Raji (cell line): Measurements from ENCODE around the gene SEC16A.

Experiments used
- POLR2A ChIP-seq: IDR thresholded peaks from 2 replicates; pipeline ENCODE4 v1.6.1; 2011; ENCODE audit warnings: low read depth, low read length, control low read depth; ENCODE audit not compliant: insufficient read depth

The SEC16A gene

GRCh38 chr9:136472640-136473353, 10.0 kb downstream of the SEC16A start:
- no peak for TF ChIP-seq POLR2A

GRCh38 chr9:136471802-136472487, 10.9 kb downstream of the SEC16A start:
- no peak for TF ChIP-seq POLR2A

GRCh38 chr9:136470792-136471469, 11.9 kb downstream of the SEC16A start:
- no peak for TF ChIP-seq POLR2A

- no peak for TF ChIP-seq POLR2A
These were observed 12.5 kb downstream of the SEC16A start for GRCh38 chr9:136470356-136470755.

- TF ChIP-seq POLR2A: no peak
These were observed 15.1 kb downstream of the SEC16A start for GRCh38 chr9:136467766-136468165.

GRCh38 chr9:136466155-136466541, 16.7 kb downstream of the SEC16A start:
- no peak for TF ChIP-seq POLR2A

- TF ChIP-seq POLR2A: no peak
These were observed 17.2 kb downstream of the SEC16A start for GRCh38 chr9:136465500-136466154.

- TF ChIP-seq POLR2A: no peak
These were observed 18.6 kb downstream of the SEC16A start for GRCh38 chr9:136464241-136464640.

- TF ChIP-seq POLR2A: no peak
These were observed 19.3 kb downstream of the SEC16A start for GRCh38 chr9:136463578-136463977.

GRCh38 chr9:136462664-136463063, 20.2 kb downstream of the SEC16A start:
- TF ChIP-seq POLR2A: no peak

GRCh38 chr9:136460772-136461325, 22.0 kb downstream of the SEC16A start:
- no peak for TF ChIP-seq POLR2A

- no peak for TF ChIP-seq POLR2A
These were observed 23.4 kb downstream of the SEC16A start for GRCh38 chr9:136459425-136459824.

- no peak for TF ChIP-seq POLR2A
These were observed 25.5 kb downstream of the SEC16A start for GRCh38 chr9:136457326-136457725.

- no peak for TF ChIP-seq POLR2A
These were observed 26.6 kb downstream of the SEC16A start for GRCh38 chr9:136456258-136456657.
